Hematopoietic multipotent progenitor cell treated with erythropoietin and hydrocortisone succinate and interleukin-3 and kit ligand, for 6 days (in vitro differentiated cells): ENCODE data around the gene DHX34.
A peak's percentile ranks its signal among the peaks of the same experiment; 100 is the strongest.
"Not testable (repeated sequence)": the region's sequence is repeated elsewhere in the genome, so short reads cannot be mapped to it uniquely, and the experiment has no call there.

ENCODE experiments used
- DNase-seq: peaks from one replicate; pipeline ENCODE4 v3.0.0-alpha.2; 2015

The DHX34 gene

DNA sequence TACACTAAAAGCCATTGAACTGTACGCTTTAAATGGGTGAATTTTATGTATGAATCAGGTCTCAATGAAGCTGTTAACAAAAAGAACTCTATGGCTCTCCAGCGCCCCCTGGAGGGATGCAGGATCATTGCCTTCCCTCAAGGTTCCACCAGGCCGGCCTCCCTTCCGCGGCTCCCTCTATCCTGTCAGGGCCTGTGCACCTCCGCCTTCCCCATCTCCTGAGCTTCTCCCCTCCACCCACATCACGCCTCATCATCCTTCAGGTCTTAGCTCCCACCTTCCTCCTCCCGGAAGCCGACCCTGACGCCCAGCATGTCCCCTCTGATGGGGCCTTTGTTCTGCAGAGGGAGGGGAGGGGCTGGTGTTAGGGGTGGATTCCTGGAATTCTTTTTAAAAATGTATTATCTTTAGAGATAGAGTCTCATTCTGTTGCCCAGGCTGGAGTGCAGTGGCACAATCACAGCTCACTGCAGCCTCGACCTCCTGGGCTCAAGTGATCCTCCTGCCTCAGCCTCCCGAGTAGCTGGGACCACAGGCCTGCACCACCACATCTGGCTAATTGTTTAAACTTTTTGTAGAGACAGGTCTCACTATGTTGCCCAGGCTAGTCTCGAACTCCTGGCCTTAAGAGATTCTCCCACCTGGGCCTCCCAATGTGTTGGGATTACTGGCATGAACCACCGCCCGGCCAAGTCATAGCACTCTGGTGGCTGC lies 42.6 kb downstream of the DHX34 start:
- DNase-seq: peak; percentile 89

DNA sequence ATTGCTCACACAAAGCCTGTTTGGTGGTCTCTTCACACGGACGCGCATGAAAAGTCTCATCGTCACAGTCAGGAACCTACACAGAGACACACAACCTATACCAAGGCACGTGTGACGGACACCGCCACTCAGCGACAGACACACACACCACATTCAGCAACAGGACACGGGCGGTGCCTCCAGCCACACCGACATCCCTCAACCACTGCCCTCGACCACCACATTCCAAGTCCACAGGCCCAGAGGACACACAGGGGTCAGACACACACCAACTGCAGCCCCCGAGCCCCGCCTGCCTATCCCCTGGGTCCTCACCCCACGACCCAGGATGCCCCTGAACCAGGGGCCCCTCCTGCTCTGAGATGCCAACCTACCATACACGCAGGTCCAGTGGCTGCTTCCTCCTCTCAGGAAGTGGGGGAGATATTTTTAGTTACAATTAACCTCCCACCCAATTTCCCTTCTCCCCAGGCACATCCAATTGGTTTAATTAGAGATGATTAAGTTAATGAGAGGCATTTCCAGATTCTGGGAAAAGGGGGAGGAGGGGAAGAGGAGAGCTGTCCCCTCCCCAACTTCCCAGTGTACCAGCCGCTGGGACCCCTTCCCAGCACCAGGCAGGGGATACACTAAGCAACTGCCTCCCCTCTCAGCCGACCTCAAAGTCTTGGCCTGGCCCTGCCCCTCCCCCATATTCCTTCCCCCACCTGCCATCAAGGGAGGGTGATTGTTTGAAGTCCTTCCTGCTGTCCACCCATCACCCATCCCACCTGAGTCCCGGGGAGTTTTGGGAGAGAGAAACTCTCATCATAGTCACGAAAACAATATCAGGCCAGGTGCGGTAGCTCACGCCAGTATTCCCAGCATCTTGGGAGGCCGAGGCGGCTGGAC lies 49.8 kb downstream of the DHX34 start:
- DNase-seq: no peak

DNA sequence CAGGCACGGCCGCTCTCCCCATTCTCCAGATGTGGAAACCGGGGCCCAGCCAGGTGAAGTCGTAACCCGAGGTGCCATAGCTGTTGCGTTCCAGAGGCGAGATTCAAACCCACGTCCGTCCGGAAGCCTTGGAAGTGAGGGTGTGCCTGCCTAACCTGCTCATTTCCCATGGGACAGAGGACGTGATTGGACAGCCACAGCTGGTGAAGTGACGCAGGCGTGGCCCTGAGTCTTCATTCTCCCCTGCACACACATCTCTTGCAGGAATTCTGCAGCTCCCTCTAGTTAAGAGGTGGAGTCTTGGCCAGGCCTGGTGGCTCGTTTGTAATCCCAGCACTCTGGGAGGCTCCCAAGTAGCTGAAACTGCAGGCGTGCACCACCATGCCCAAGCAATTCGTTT lies 53.4 kb downstream of the DHX34 start:
- no peak for DNase-seq

DNA sequence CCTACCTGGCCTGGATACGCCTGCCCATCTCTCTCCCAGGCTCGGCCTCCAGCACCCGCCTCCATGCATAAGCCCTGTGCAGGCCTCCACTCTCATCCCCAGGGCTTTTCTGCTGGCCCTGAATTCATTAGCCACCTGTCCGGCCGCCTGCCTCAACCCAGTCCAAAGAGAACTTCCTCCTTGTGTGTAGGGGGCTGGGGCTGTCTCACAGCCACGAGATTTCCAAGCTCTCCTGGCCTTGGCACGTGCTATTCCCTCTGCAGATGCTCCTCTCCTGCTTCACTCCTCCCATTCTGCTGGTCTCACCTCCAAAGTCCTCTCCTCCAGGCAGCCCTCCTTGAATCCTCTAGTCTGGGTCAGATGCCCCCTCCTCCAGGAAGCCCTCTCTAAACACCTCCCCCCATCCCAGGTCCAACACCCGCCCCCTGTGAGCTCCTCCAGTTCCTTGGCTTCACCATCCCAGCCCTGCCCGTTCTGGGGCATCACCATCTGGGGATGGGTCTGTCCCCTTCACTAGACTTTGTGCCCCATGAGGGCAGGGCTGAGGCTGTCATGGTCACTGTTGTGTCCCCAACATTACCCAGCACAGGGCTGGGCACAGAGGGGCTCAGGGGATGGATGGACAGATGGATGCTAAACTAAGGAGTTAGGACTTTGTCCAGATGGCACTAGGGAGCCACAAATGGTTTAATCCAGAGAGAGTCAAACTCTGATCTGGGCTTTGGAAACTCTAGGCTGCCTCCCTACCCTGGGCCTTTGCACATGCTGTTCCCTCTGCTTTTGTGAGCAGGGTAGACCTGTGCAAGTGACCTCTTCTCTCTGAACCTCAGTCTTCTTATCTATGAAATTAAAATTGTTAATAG lies 55.5 kb downstream of the DHX34 start:
- no peak for DNase-seq

DNA sequence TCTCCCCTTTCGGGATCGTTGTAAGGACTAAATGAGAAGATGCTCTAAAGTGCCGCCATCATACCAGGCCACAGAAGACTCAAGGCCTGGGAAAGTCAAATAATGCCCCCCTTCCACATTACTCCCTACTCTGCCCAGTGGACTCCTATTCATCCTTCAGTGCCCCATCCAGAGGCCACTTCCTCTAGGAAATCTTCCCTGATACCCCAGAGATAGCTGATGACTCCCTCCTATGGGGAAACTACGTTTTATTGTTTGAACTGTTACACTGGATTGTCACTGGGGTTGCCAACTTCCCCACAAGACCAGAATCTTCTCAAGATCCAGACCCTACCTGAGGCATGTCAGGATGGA lies 56.1 kb downstream of the DHX34 start:
- no peak for DNase-seq

DNA sequence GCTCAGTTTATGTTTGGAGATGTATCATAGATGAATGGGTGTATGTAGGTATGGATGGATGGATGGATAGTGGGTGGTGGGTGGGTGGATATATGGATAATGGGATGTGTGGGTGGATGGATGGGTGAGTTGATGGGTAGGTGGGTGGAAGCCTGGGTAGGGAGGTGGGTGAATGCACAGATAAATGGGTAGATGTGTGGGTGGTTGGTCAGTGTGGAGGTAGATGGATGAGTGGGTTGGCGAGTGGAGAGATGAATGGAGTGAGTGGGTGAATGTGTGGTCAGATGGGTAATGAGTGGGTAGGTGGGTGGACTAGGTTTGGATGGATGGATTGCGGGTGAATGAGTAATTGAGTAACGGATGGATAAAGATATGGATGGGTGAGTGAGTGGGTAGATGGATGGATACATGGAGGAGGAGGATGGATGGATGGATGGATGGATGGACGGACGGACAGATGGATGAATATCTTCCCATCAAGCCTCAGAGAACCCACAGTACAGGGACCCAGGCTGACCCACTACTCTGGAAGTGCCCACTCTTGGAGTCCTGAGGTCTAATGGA lies 56.8 kb downstream of the DHX34 start:
- no peak for DNase-seq

DNA sequence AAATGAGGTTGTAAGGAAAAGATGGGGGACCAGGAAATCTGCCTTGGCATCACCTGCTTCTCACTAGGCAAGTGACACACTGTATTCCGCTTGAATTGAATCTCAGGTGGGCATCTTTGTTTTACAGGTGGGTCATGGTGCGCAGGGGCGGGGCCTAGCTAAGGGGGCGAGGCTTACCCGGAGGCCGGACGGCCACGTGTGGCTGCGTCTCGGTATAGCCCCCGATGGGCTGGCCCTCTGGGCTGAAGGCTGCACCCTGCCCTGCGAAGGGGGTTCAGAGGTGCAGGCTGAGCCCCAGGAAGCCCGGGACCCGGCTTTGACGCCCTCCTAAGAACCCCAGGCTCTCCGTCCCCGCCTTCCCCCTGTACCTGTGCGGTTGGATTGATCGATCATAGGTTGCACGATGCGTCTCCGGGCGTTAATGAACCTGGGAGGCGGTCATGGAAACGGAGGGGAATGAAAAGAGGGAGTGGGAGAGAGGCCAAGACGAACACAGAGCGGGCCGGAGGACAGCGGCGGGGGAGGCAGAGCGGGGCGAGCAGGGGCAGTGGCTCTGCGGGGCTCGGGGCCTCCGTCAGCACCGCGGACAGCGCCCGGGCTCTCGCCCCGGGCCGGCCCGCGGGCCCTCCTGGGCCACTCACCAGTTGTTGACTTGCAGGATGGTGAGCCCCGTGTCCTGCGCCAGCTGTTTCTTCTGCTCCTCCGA lies 57.7 kb downstream of the DHX34 start:
- peak; percentile 63 for DNase-seq

DNA sequence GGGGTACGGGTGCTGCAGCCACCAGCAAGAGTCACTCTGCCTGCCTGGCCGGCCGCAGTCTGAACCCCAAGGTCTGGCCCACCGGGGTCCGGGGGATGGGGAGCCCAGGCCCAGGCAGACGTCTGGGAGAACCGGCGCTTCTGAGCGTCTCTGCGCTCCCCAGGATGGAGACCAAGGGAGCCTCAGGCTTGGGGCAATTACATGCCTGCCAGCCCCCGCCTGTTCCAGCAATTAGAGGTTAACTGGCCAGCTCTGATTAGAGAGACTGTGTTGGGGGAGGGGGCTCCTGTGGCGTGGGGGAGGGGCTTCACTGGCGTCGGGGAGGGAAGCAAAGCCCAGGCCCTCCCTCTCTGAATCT lies 58.3 kb downstream of the DHX34 start:
- DNase-seq: no peak

DNA sequence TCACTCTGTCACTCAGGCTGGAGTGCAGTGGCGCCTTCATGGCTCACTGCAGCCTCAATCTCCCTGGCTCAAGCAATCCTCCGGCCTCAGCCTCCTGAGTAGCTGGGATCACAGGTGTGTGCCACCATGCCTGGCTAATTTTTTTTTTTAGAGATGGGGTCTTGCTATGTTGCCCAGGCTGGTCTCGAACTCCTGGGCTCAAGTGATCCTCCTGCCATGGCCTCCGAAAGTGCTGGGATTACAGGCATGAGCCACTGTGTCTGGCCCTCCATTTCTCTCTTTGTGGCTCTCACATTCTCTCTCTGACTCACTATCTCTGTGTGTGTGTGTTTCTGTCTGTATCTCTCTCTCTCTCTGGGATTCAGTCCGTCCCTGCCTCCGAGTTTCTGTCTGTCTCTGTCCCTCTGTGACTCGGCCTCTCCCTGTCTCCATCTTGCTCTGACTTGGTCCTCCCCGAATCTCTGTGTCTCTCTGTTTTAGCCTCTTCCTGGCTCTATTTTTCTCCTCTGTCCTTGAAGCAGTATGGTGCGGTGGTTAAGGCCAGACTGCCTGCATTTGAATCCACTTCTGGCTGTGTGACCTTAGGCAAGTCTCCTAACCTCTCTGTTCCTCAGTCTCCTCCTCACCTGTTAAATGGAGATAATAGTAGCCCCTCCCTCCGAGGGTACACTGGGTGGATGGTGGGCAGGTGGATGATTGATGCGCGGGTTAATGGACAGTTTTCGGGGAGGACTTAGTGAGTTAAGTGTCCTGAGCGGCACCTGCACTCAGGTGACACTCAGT lies 59.2 kb downstream of the DHX34 start:
- no peak for DNase-seq

DNA sequence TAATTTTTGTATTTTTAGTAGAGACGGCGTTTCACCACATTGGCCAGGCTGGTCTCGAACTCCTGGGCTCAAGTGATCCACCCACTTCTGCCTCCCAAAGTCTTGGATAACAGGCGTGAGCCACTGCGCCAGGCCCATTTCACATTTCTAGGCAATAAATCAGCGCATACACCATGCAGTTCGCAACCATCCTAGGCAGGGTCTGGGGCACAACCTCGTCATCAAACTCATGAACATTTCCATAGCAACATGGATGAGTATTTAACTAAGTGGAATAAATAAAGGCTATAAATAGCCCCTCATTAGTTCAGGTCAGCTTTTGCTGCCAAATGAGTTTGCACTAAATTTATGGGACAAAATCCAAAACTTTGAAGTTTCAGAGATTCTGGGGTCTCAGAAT lies 62.0 kb downstream of the DHX34 start:
- no peak for DNase-seq

DNA sequence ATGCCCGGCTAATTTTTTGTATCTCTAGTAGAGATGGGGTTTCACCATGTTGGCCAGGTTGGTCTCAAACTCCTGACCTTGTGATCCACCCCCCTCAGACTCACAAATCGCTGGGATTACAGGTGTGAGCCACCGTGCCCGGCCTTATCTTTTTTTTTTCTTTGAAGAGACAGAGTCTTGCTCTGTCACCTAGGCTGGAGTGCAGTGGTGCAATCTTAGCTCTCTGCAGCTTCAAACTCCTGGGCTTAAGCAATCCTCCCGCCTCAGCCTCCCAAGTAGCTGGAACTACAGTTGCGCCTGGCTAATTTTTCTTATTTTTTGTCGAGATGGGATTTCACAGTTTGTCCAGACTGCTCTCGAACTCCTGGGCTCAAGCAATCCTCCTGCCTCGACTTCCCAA lies 62.6 kb downstream of the DHX34 start:
- DNase-seq: not testable (repeated sequence)

DNA sequence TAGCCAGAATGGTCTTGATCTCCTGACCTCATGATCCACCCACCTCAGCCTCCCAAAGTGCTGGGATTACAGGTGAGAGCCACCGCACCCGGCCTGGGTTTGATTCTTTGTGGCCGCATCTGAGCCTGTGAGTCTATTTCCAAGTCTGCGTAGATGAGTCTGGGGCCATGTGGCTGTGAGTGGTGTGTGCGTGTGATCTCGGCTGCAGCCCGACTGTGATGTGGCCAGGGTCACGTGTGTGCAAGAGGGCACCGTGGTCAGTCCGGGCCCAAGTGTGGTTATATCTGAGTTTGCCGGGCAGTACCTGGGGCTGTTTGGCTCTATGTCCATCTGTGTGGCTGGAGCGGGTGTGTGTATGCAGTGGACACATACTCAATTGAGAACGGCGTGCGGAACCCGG lies 64.8 kb downstream of the DHX34 start:
- DNase-seq: no peak

DNA sequence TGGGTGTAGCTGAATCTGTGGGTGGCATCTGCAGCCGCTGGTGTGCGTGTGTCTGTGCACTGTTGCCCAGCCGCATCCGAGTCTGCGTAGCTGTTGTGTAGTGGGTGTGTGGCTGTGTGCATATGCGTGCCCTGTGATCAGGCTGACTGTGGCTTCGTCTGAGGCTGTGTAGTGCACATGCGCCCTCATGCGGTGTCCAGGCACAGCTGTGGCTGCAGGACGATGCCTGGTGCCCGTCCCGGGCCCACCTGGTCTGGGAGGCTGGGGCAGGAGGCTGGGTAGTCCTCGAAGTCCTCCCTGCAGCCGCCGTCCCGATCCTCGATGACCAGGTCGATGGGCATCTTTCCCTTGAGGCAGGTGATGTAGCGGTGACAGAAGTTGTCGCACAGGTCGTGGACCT lies 65.4 kb downstream of the DHX34 start:
- DNase-seq: peak; percentile 52

DNA sequence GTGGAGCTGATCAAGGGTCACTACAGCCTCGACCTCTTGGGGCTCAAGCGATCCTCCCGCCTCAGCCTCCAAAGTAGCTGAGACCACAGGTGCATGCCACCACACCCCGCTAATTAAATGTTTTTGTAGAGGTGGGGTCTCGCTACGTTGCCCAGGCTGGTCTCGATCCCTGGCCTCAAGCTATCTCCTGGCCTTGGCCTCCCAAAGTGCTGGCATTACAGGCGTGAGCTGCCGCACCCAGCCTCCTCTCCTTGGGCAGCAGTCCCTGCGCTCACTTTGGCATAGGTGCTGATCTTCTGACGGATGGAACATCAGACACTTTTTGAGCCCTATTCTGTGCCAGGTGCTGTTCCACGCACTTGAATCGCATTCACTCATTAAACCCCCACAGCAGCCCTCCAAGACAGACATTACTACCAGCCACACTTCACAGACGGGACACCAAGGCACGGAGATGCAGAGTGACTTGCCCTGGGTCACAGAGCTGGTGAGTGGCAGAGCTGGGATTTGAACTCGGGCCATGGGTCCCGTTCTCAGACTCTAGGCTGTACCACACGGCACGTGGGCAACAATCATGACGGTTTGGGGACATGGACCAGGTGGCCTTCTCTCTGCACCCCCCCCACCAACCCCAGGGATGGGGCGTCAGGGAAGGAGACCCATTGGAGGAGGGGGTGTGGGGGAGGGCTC lies 67.0 kb downstream of the DHX34 start:
- DNase-seq: no peak

DNA sequence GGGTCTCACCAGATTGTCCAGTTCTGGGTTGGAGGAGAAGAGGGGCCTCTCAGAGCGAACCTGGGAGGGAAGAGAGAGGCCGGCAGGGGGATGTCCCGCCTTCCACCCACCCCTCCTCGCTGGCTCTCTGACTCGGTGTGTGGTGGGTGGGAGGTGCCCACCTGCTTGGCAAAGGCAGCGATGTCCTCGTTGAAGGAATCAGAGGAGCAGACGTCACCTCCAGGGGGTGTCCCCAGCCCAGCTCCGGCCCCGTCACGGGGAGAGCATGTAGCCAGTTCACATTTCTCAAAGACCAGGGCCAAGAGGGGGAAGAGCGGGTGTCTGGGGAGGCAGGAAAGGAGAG lies 67.5 kb downstream of the DHX34 start:
- DNase-seq: no peak

DNA sequence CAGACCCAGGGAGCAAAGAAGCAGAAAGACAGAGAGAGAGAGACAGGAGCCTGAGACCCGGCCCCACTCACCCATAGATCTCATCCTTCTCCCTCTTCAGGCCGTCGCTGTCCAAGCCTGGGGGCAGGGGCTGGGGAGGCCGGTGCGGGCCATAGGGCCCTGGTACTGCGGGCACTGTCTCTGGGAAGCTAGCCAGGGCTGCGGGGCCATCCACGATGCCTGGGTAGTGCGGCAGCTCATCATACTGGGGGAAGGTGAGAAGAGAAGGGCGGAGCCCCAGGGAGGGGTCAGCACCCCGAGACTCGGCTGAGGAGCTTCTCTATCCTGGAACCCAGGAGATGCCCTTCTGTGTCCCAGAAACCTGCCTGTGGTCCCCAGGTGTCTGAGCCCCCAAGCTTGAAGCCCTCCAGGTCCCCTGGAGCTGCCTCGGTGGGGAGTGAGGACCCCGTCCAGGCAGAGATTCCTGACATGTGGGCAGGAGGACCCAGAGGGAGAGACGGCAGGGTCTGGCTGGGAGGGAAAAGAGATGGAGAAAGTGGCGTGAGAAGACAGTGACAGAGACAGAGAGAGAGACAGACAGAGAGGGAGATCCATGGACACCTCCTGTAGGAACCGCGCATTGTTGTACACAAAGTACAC lies 68.1 kb downstream of the DHX34 start:
- DNase-seq: no peak

DNA sequence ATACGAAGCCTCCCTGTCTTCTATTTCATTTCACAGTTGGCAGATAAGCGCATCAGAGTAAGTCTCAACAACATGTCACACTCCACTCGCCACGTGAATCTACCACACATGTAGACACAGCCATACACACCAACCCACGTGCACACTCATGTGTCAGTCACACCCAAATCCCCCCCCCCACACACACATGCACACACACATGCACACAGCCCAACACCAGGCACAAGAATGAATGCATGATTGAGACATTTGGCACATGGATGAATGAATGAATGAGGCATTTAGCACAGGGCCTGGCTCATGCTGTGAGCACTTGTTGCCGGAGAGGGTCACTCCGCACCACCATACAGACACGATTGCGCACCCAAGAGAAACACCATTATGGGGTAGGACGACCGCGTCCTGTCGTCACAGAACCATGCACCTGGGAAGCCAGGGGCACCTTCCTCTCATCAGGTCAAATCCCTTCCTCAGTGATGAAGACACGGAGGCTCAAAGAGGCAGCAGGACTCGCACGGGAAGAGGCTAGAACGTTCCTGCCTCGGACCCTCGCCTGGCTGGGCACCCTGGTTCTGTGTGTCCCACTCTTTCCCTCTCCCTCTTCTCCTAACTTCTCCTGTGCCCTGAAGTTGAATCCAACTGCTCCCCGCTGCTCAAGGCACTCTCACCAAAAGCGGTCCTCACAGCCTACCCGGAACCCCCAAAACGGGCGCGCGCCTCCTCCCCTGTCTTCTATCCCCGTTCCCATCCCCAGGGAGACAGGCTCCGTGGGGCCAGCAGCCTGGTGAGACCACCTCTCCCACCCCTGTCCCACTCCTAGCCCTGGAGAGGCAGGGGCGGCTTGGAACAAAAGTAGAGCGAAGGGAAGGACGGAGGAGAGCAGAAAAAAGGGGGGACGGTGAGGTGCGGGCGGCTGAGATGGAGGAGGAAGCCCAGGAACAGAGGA lies 68.9 kb downstream of the DHX34 start:
- DNase-seq: peak; percentile 37

DNA sequence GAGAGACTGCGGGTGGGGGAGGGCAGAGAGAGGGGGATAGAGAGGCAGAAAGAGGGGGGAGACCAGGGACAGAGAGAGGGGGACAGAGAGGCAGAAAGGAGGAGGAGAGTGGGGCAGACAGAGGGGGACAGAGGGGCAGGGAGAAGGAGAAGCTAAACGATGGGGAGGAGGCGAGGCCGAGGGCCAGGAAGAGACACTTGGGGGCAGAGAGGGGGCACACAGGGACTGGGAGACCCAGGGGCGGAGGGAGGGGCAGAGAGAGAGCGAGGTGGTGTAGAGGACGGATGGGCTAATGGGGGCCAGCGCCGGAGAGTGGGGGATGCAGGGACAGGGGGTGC lies 69.5 kb downstream of the DHX34 start:
- no peak for DNase-seq

DNA sequence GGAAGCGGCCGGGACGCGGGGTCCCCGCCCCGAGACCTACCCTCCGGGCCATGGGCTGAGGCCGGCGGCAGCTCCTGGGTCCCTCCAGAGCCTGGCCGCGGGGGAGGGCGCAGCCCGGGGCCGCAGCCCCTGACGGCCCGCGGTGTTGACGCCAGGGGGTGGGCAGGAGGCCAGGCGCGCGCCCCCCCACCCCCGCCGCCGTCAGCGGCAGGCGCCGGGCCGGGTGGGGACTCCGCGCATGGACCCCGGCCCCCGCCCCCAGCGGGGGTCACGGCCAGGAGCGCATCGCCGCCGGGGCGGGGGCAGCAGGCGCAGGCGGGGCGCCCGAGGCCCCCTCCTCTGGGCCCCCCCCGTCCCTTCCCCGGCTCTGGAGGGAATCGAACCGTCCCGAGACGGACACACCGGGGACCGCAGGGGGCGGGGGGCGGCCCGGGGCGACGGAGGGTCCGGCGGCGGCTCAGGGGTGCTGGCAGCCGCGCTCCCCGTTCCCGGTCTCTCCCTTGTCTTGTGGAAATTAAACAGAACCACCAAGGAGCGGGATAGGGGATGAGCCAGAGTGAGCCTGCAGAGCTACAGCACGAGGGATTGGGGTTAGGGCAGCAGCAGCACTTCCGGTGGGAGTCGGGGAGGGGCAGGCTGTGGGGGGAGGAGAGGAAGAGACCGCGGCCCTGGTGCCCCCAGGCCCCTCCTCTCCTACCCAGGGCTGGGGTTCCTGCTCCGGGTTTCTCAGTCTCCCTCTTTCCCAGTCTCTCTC lies 70.1 kb downstream of the DHX34 start, which contains the start of gene MEIS3:
Gene MEIS3 (minus strand): TSS at position 498 of the 754 bp plus-strand sequence. CDS start 446 bp downstream, at position 52.
- no peak for DNase-seq
